GM21447 (cell line): ENCODE measurements around the gene ALAD.

ENCODE experiments used
- ATAC-seq: cut with Tn5 transposase; IDR thresholded peaks from one replicate; pipeline ENCODE4 v1.9.1; 2021; ENCODE audit not compliant: unreplicated experiment

The ALAD gene

GRCh38 chr9:113350107-113350661, 50.9 kb downstream of the ALAD start:
- peak; percentile 44 for ATAC-seq

- ATAC-seq: peak; percentile 29
Observed at GRCh38 chr9:113349445-113350094, 51.5 kb downstream of the ALAD start, which contains the start of gene BSPRY. TSS of gene BSPRY (plus strand) at chr9:113349541. CDS start at chr9:113349580, 39 bp downstream.

- no peak for ATAC-seq
Observed at GRCh38 chr9:113349066-113349444, 52.0 kb downstream of the ALAD start.

- ATAC-seq: no peak
Observed at GRCh38 chr9:113348437-113348836, 52.6 kb downstream of the ALAD start.

GRCh38 chr9:113345671-113346070, 55.4 kb downstream of the ALAD start:
- ATAC-seq: no peak

GRCh38 chr9:113345190-113345589, 55.9 kb downstream of the ALAD start:
- no peak for ATAC-seq

GRCh38 chr9:113343732-113344231, 57.3 kb downstream of the ALAD start:
- no peak for ATAC-seq

GRCh38 chr9:113341712-113342410, 59.2 kb downstream of the ALAD start:
- ATAC-seq: no peak

GRCh38 chr9:113340011-113340699, 60.9 kb downstream of the ALAD start, which contains the start of gene WDR31:
TSS of gene WDR31 (minus strand) at chr9:113340275. CDS start at chr9:113332022, 8,253 bp downstream.
- peak; percentile 96 for ATAC-seq

GRCh38 chr9:113337714-113338113, 63.4 kb downstream of the ALAD start:
- ATAC-seq: no peak
